HG02763 (cell line): Measurements from ENCODE around the gene POMGNT2.

Experiments used
- ATAC-seq: cut with Tn5 transposase; IDR thresholded peaks from one replicate; pipeline ENCODE4 v1.9.1; 2021; ENCODE audit warnings: mild to moderate bottlenecking, moderate library complexity; ENCODE audit not compliant: unreplicated experiment

POMGNT2 gene

GRCh38 chr3:43104039-43104438, 1.8 kb downstream of the POMGNT2 start:
- no peak for ATAC-seq

DNA sequence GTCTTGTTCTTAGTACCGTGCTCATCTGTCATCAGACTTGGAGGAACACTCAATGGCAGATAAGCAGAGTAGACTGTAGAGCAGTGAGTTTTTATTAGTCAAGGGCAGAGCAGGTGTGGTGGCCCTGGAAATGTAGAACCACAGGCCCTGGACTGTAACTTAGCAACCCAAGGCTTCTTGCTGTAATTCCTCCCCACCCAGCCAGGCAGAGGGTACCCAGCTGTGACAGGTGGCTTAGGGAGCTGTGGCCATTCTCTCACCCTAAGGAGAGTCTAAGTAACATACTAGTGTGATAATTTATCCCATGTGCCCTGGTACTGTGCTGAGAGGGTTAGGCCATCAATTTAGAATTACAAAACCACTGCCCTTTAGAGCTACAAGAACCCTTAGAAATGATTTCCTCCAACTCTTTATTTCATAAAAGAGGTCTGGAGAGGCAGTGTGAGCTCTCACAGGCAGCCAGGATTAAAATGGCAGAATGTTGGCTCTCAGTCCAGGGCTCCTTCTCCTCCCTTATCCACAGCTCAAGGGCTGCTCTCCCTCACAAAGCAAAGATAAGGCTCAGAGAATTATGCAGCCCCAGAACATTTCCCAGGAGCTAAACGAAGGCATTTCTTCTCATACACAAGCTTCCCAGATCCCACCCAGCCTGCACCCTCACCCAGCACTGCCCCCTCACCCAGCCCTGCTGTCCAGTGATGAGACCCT, 3.0 kb downstream of the POMGNT2 start:
- ATAC-seq = no peak

DNA sequence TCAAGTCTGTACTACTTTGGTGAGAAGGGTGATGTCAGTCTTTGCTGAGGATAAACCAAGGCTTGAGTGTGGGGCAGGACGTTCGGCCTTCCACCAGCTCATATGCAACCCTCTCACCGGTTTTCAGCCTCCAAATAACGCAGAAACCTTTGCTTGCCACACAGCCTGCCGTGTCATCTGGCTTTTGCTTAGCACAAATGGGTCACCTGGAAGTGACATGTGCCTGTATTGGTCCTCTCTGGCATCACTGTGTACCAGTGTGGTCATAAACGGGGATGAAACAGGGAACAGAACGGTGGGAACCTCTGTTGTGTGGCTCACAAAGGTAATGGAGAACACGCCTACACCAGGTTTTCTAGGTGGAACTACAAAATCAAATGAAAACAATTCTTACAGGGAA, 7.1 kb downstream of the POMGNT2 start:
- no peak for ATAC-seq

- ATAC-seq = no peak
Observed at GRCh38 chr3:43097400-43098080, 8.3 kb downstream of the POMGNT2 start.

DNA sequence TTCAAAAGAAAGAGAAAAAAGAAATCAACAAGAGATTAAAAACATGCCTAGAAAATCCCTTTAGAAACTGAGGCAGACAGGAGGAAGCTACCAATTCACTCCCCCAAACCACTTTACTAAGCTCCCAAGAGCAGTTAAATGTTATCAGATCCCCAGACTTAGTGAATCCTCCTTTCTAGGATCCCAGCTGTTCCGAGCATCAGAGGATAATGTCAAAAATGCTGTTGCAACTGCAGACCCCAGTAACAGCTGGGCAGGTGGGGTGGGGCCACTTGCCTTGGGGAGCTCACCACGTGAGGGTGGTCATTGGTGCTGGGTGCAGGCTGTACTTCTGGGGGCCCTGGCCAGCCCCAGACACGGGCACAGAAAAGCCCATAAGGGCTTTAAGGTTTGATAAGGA, 9.1 kb downstream of the POMGNT2 start:
- ATAC-seq = no peak

DNA sequence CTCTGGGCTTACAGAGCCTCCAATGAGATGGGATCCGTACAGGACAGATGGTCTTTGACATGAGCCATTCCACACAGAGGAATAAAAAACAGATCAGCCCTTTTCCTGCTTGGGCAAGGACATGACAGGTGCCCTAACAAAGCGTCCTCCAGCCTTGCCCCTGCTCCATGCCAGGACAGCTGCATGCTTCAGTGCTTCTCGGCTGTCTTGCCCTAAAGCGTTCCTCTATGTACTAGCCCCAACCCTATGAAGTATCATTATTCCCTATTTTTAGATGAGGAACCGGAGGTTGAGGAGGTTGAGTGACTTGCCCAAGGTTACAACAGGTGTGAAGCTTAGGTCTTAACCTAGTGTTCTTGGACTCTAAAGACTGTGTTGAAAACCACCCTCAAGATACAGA, 10.5 kb downstream of the POMGNT2 start:
- ATAC-seq = no peak

DNA sequence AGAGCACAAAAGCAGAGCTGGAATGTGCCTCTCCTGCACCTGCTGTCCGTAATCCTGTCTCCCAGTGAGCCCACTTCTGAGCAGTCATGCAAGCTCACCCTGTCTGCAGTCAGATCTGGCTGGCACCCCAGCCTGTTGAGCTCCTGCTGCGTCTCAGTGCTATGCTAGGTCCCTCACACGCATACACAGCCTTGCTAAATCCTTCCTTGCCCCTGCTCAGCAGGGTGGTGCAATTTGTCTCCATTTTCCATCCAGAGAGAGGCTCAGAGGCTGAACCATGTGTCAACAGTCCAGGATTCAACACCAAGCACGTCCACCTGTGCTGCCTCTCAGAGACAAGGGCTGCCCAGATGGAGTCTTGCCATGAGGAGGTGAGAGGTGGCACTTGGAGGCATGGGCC, 11.0 kb downstream of the POMGNT2 start:
- no peak for ATAC-seq

DNA sequence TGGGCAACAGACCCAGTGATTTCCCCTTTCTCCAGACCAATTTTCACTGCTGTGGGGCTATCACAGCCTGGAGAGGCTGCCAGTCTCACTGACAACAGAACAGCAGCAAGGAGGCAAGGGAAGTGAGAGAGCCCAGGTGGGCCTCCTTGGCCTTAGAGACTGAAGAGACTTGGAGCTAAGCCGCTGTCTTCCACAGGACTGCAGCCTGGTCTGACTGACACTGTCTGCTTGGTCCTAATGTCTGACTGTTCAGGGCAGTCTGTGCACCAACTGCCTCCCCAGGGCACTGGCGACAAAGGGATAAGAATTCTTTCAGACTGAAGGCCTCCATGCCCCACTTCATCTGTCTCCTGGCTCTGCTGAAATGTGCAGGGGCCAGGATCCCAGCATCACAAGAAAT, 11.5 kb downstream of the POMGNT2 start:
- no peak for ATAC-seq

GRCh38 chr3:43093974-43094373, 11.9 kb downstream of the POMGNT2 start:
- no peak for ATAC-seq

DNA sequence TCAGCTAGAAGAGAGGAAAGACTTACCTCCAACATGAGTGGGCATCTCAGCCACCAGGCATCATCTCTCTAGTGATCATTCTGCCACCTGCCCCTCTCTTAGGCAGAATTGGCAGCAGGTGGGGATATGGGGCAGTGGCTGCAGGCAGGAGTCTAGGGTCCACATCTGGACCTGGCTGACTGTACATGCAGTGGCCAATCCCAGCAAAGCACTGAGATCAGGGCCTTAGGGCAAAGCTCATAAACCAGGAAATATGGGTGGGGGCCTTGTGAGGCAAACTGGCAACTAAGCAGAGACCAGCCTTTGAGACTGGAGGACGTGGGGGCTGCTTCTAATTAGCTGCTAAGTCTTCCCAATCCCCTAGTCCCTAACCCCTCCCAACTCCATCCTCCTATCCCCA, 12.9 kb downstream of the POMGNT2 start:
- no peak for ATAC-seq

- no peak for ATAC-seq
Observed at GRCh38 chr3:43091481-43091880, 14.4 kb downstream of the POMGNT2 start.

GRCh38 chr3:43090238-43090637, 15.6 kb downstream of the POMGNT2 start:
- ATAC-seq = no peak

- no peak for ATAC-seq
Observed at GRCh38 chr3:43089081-43089480, 16.8 kb downstream of the POMGNT2 start.

- no peak for ATAC-seq
Observed at GRCh38 chr3:43087249-43087776, 18.6 kb downstream of the POMGNT2 start.

DNA sequence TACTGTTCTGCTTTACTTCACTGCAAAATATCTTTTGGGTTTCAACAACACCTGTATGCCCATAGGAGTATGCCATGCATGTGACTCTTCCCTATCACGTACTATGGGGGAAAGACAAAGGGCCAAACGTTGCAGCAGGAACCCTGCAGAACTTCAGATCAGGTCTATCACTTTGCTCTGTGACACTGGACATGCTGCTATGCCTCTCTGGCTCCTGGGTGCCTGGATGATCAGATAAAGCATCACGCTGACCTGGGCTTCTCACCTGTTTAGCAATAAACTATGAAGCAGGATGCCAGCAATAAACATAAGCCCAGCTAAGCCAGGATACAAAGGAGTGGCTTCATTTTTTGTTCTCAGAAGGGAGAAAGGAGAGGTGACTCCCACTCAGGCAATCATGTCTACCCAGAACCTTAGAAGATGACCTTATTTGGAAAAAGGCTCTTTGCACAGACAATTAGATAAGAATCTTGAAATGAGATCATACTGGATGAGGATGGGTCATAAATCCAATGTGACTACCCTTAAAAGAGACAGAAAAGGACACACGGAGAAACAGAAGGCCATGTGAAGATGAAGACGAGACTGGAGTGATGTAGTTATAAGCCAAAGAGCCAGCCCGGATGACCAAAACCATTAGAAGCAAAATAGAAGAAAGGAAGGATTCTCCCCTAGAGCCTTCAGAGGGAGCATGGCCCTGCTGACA, 19.3 kb downstream of the POMGNT2 start:
- ATAC-seq = no peak

DNA sequence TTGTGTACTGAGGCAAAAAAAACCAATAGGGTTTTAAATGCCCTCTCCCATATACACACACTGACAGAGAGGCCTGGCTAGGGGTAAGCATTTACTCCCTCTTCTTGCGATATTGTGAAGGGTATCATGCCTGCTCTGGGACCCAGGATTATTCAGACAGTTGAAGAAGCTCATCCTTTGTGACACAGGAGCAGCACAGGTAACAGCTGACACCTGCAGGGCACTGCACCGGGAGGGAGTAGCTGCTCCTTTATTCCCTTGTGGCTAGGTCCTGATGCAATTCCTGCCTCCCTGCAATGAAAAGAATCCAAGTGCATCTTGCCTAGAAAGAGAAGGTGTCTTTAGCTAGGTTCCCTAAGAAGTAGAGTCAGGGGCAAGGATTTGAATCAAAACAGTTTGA, 23.4 kb downstream of the POMGNT2 start:
- no peak for ATAC-seq

GRCh38 chr3:43081796-43082195, 24.1 kb downstream of the POMGNT2 start:
- no peak for ATAC-seq

- ATAC-seq = no peak
Observed at GRCh38 chr3:43080726-43081568, 24.9 kb downstream of the POMGNT2 start.

DNA sequence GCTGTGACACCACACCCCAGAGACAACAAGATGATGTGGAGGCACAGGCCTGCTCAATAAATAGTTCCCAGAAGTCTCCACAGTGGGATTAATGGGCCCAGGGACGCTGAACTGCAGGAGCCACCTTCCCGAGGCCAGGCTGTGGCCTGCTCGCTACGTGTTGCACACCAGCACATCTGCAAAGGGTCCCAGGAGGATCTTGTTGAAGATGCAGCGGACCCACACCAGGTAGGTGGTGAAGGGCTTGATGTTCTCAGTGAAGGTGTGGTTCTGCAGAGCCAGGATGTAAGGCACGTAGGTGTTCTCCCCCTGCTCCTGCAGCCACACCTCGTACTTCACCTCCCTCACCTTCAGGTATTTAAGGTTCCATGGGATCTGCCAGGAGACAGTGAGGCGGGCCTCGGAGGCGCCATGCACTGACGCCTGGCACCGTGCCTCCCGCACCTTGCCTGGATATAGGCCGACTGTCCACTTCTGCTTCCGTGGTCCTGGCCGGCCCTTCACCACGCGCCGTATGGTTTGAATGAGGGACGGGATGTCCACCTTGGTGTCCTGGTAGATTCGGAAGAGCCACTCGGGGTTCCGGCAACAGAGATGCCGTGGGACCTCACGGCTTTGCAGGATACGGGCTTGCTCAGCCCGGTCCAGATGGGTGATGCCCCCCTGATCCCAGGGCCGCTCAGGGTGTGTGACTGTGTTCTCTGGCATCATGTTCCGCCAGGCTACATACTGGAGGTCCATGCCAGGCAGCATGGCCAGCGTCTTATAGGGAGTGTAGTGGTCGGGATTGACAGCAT, 26.1 kb downstream of the POMGNT2 start:
- ATAC-seq = no peak

- no peak for ATAC-seq
Observed at GRCh38 chr3:43077707-43078106, 28.2 kb downstream of the POMGNT2 start.
